ENCODE measurements around the gene MYOD1. TPM values are rescaled to one million over a fixed set of nuclear protein-coding genes. Genes with fewer than 3 reads are reported as not detected.

MYOD1 gene
- total RNA-seq, 3 donors from 2014 or later, result not detected

- intact Hi-C loops (cut with DNase I, micrococcal nuclease), result no loop called here
- H3K9me3 ChIP-seq, result no peaks in the 10 kb centered on the region
Observed at GRCh38 chr11:17684550-17684949, 34.8 kb upstream of the MYOD1 start.

GRCh38 chr11:17686231-17686980, 33.0 kb upstream of the MYOD1 start:
- no peaks in the 10 kb centered on the region for H3K9me3 ChIP-seq
- H3K36me3 ChIP-seq (ENCODE audit: low read depth), result no peaks in the 10 kb centered on the region
- no peak overlapping the region for H3K4me3 ChIP-seq
- DNase-seq (no peak), ATAC-seq (no peak)
- TF ChIP-seq CTCF (IDR thresholded peaks at IDR 0.05), result no peak
- H3K4me1 ChIP-seq (ENCODE audit: low read depth), result no peaks in the 10 kb centered on the region
- intact Hi-C loops (cut with DNase I, micrococcal nuclease), result no loop called here

More at GRCh38 chr11:17684550-17684949, 34.8 kb upstream of the MYOD1 start:
- Histone ChIP-seq H3K4me3 (no peak overlapping the region), H3K4me1 (ENCODE audit: low read depth) (no peaks in the 10 kb centered on the region), H3K36me3 (ENCODE audit: low read depth) (no peaks in the 10 kb centered on the region)
- no peak for TF ChIP-seq CTCF (IDR thresholded peaks at IDR 0.05)
- no peak for ATAC-seq
- DNase-seq, result no peak

- Histone ChIP-seq H3K4me1 (ENCODE audit: low read depth) (no peaks in the 10 kb centered on the region), H3K9me3 (no peaks in the 10 kb centered on the region), H3K36me3 (ENCODE audit: low read depth) (no peaks in the 10 kb centered on the region), H3K4me3 (no peak overlapping the region)
- no peak for ATAC-seq
- TF ChIP-seq CTCF (IDR thresholded peaks at IDR 0.05), result no peak
- no peak for DNase-seq
- intact Hi-C loops (cut with DNase I, micrococcal nuclease), result no loop called here
Observed at GRCh38 chr11:17687946-17688670, 31.3 kb upstream of the MYOD1 start.

GRCh38 chr11:17691550-17691949, 27.8 kb upstream of the MYOD1 start:
- DNase-seq (no peak), ATAC-seq (no peak)
- Histone ChIP-seq H3K4me1 (ENCODE audit: low read depth) (no peaks in the 10 kb centered on the region), H3K36me3 (ENCODE audit: low read depth) (no peaks in the 10 kb centered on the region), H3K4me3 (no peak overlapping the region), H3K9me3 (no peaks in the 10 kb centered on the region)
- intact Hi-C loops (cut with DNase I, micrococcal nuclease), result no loop called here
- TF ChIP-seq CTCF (IDR thresholded peaks at IDR 0.05), result no peak

GRCh38 chr11:17691976-17692375, 27.4 kb upstream of the MYOD1 start:
- no peaks in the 10 kb centered on the region for H3K4me1 ChIP-seq (ENCODE audit: low read depth)
- ATAC-seq (no peak), DNase-seq (no peak)
- no peak overlapping the region for H3K4me3 ChIP-seq
- intact Hi-C loops (cut with DNase I, micrococcal nuclease), result no loop called here
- no peak for TF ChIP-seq CTCF (IDR thresholded peaks at IDR 0.05)
- no peaks in the 10 kb centered on the region for H3K9me3 ChIP-seq
- no peaks in the 10 kb centered on the region for H3K36me3 ChIP-seq (ENCODE audit: low read depth)

Data from mucosa of descending colon (tissue), 3 donors.